ENCODE data around the gene TLL1.

- TF ChIP-seq, protein P1, sequence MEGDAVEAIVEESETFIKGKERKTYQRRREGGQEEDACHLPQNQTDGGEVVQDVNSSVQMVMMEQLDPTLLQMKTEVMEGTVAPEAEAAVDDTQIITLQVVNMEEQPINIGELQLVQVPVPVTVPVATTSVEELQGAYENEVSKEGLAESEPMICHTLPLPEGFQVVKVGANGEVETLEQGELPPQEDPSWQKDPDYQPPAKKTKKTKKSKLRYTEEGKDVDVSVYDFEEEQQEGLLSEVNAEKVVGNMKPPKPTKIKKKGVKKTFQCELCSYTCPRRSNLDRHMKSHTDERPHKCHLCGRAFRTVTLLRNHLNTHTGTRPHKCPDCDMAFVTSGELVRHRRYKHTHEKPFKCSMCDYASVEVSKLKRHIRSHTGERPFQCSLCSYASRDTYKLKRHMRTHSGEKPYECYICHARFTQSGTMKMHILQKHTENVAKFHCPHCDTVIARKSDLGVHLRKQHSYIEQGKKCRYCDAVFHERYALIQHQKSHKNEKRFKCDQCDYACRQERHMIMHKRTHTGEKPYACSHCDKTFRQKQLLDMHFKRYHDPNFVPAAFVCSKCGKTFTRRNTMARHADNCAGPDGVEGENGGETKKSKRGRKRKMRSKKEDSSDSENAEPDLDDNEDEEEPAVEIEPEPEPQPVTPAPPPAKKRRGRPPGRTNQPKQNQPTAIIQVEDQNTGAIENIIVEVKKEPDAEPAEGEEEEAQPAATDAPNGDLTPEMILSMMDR (IDR thresholded peaks at IDR 0.05 in 8 of 11, conservative IDR thresholded peaks at IDR 0.05 in 3 of 11), result no peak
- TF ChIP-seq POLR2A (IDR thresholded peaks at IDR 0.05) (no peak), POLR2AphosphoS5 (IDR thresholded peaks at IDR 0.05) (no peak)
Observed at GRCh38 chr4:165965503-165965902, 92.5 kb downstream of the TLL1 start.

All from spleen (tissue), 7 donors.